Measurements from ENCODE around the gene NXPE1.
A peak's percentile ranks its signal among the peaks of the same experiment; 100 is the strongest.

The NXPE1 gene

GRCh38 chr11:114566276-114566675 lies 6.6 kb upstream of the NXPE1 start:
- TF ChIP-seq CTCF (IDR thresholded peaks at IDR 0.05; ENCODE audit: unreplicated experiment in 3 of 3) = no peak
- H3K4me3 Mint-ChIP-seq = no peak overlapping the region
- no peaks in the 10 kb centered on the region for H3K36me3 Mint-ChIP-seq (ENCODE audit: low read depth)
- no peaks in the 10 kb centered on the region for H3K9me3 Mint-ChIP-seq
- no peak overlapping the region for H3K27ac Mint-ChIP-seq
- no peaks in the 10 kb centered on the region for H3K4me1 Mint-ChIP-seq
- peaks cover 4% of the 10 kb centered on the region for H3K27me3 Mint-ChIP-seq (ENCODE audit: low read depth)

- no peak overlapping the region for H3K4me3 Mint-ChIP-seq
- TF ChIP-seq CTCF (IDR thresholded peaks at IDR 0.05; ENCODE audit: unreplicated experiment in 3 of 3) = no peak
These were observed 5.2 kb upstream of the NXPE1 start for GRCh38 chr11:114564831-114565230.

GRCh38 chr11:114563077-114563476 lies 3.4 kb upstream of the NXPE1 start:
- H3K27me3 Mint-ChIP-seq (ENCODE audit: low read depth) = peaks cover 4% of the 10 kb centered on the region
- no peak overlapping the region for H3K27ac Mint-ChIP-seq
- no peaks in the 10 kb centered on the region for H3K36me3 Mint-ChIP-seq (ENCODE audit: low read depth)
- H3K9me3 Mint-ChIP-seq = no peaks in the 10 kb centered on the region
- H3K4me1 Mint-ChIP-seq = no peaks in the 10 kb centered on the region
- no peak for TF ChIP-seq CTCF (IDR thresholded peaks at IDR 0.05; ENCODE audit: unreplicated experiment in 3 of 3)
- H3K4me3 Mint-ChIP-seq = no peak overlapping the region

More at GRCh38 chr11:114564831-114565230, 5.2 kb upstream of the NXPE1 start:
- Mint-ChIP-seq H3K4me1 (no peaks in the 10 kb centered on the region), H3K27me3 (ENCODE audit: low read depth) (peaks cover 4% of the 10 kb centered on the region), H3K36me3 (ENCODE audit: low read depth) (no peaks in the 10 kb centered on the region), H3K9me3 (no peaks in the 10 kb centered on the region), H3K27ac (no peak overlapping the region)

- H3K4me1 Mint-ChIP-seq = no peaks in the 10 kb centered on the region
- TF ChIP-seq CTCF (IDR thresholded peaks at IDR 0.05; ENCODE audit: unreplicated experiment in 3 of 3) = no peak
- H3K27me3 Mint-ChIP-seq (ENCODE audit: low read depth) = peaks cover 4% of the 10 kb centered on the region
- H3K9me3 Mint-ChIP-seq = no peaks in the 10 kb centered on the region
- H3K4me3 Mint-ChIP-seq = no peak overlapping the region
- no peak overlapping the region for H3K27ac Mint-ChIP-seq
- H3K36me3 Mint-ChIP-seq (ENCODE audit: low read depth) = no peaks in the 10 kb centered on the region
These were observed 2.7 kb upstream of the NXPE1 start for GRCh38 chr11:114562166-114562916.

- Mint-ChIP-seq H3K4me1 (no peaks in the 10 kb centered on the region), H3K36me3 (ENCODE audit: low read depth) (no peaks in the 10 kb centered on the region), H3K27ac (peak overlapping the region in 1 of 3 experiments; percentile 39), H3K4me3 (no peak overlapping the region), H3K27me3 (ENCODE audit: low read depth) (no peaks in the 10 kb centered on the region), H3K9me3 (no peaks in the 10 kb centered on the region)
- TF ChIP-seq CTCF (IDR thresholded peaks at IDR 0.05; ENCODE audit: unreplicated experiment in 3 of 3) = no peak
These were observed 3.5 kb downstream of the NXPE1 start for GRCh38 chr11:114556135-114556534.

- Mint-ChIP-seq H3K36me3 (ENCODE audit: low read depth) (no peaks in the 10 kb centered on the region), H3K4me1 (no peaks in the 10 kb centered on the region), H3K4me3 (no peak overlapping the region), H3K27me3 (ENCODE audit: low read depth) (no peaks in the 10 kb centered on the region), H3K9me3 (no peaks in the 10 kb centered on the region), H3K27ac (no peak overlapping the region)
- TF ChIP-seq CTCF (IDR thresholded peaks at IDR 0.05; ENCODE audit: unreplicated experiment in 3 of 3) = no peak
These were observed 6.0 kb downstream of the NXPE1 start for GRCh38 chr11:114553642-114554041.
